Sigmoid colon (tissue), 4 donors: Measurements from ENCODE around the gene LGALS8.

Experiments
- CTCF ChIP-seq, 4 experiments: fragments of 450-650 bp in 3 of 4; fragments of 200-600 bp in 1 of 4; IDR thresholded peaks; one replicate each; pipeline ENCODE4 v1.5.1; 2016 to 2019; ENCODE audit warnings: antibody characterized with exemption in 4 of 4, mild to moderate bottlenecking in 3 of 4, moderate library complexity in 2 of 4
- EP300 ChIP-seq, 4 donors: sonication (generic); formaldehyde crosslinking; IDR thresholded peaks; one replicate each; pipeline ENCODE4 v1.6.1; 2017; ENCODE audit warnings: antibody characterized with exemption in 4 of 4

GRCh38 chr1:236486356-236487002 is 37.3 kb upstream of the LGALS8 start:
- no peak for TF ChIP-seq CTCF (IDR thresholded peaks at IDR 0.05)
- TF ChIP-seq EP300 (IDR thresholded peaks at IDR 0.05) = no peak
